ENCODE measurements around the gene NCK2. TPM values are rescaled to one million over a fixed set of nuclear protein-coding genes. Genes with fewer than 3 reads are reported as not detected.

Gene NCK2
- total RNA-seq, 1 donor from 2014 or later: 42.3 TPM

DNA sequence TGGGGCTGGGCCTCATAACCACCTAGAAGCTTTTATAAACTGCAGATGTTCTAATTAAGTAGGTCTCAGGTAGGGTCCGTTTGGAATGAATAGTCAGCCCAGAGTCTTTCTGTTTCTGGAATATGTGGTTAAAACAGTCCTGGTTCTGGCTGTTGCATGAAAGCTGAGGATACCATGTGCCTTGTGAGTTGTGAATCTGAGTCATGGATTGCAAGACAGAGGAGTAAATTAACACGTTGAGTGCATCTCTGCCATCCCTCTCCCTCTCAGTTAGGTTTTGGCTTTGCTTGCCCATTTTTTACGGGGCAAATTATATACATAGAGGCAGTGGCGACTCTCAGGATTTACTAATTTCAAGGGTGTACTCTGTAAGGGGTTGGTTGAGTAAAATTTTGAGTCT is 59.1 kb downstream of the NCK2 start:
- Histone ChIP-seq H3K27ac (ENCODE audit: low read depth, low read length) (no peak overlapping the region), H3K4me3 (ENCODE audit: low read length in 3 of 3) (no peak overlapping the region), H3K4me1 (ENCODE audit: control insufficient read depth in 3 of 3, insufficient read depth in 3 of 3, low read length in 3 of 3) (peaks cover 20 to 50% (median 32%) of the 10 kb centered on the region in 3 donors), H3K27me3 (ENCODE audit: control insufficient read depth in 3 of 3, insufficient read depth in 3 of 3, low read length in 3 of 3) (no peaks in the 10 kb centered on the region), H3K36me3 (ENCODE audit: control insufficient read depth in 3 of 3, insufficient read depth in 3 of 3, low read length in 3 of 3) (no peaks in the 10 kb centered on the region), H3K9ac (ENCODE audit: low read depth in 1 of 3, low read length in 3 of 3) (no peak overlapping the region), H3K9me3 (ENCODE audit: control insufficient read depth in 3 of 3, low read length in 3 of 3) (no peaks in the 10 kb centered on the region)

DNA sequence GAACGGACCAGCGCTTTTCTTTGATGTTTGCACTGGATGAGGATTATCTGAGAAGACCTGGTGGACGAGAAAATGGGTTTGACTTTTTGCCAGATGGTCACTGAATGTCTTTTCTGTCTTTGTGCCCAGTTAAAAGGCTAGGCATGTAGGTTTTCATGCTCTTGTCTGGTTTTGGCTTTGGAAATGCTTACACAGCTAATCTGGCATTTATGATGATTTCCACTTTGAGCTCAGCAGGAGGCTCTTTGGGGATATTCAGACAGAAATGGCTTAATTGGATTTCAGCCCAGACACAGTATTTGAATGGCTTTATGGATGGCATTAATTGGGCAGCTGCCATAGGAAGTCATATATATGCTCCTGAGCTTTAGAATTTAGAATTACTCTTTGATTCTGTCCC is 59.6 kb downstream of the NCK2 start:
- no peak overlapping the region for H3K27ac ChIP-seq (ENCODE audit: low read depth, low read length)
- H3K36me3 ChIP-seq (ENCODE audit: control insufficient read depth in 3 of 3, insufficient read depth in 3 of 3, low read length in 3 of 3): no peaks in the 10 kb centered on the region
- H3K9ac ChIP-seq (ENCODE audit: low read depth in 1 of 3, low read length in 3 of 3): no peak overlapping the region
- H3K4me3 ChIP-seq (ENCODE audit: low read length in 3 of 3): no peak overlapping the region
- H3K4me1 ChIP-seq (ENCODE audit: control insufficient read depth in 3 of 3, insufficient read depth in 3 of 3, low read length in 3 of 3): peaks cover 20 to 50% (median 32%) of the 10 kb centered on the region in 3 donors
- H3K27me3 ChIP-seq (ENCODE audit: control insufficient read depth in 3 of 3, insufficient read depth in 3 of 3, low read length in 3 of 3): no peaks in the 10 kb centered on the region
- H3K9me3 ChIP-seq (ENCODE audit: control insufficient read depth in 3 of 3, low read length in 3 of 3): no peaks in the 10 kb centered on the region

DNA sequence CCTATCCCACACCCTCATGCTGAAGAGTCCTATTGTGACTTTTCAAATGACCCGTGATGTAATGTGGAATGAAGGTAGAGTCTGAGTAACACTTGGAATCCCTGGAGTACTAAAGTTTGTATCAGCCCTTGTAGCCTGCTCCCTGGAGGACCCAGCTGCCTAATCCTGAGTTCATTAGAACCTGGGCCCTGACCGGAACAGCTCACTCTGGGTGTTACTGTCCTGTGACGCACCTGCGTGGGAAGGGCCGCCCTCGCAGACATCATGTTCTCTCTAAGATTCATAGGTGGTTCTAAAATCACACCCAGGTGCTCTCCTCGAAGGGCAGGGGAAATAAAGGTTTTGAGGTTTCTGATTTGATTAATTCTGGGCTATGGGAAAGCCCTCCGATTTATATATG is 62.3 kb downstream of the NCK2 start:
- Histone ChIP-seq H3K9ac (ENCODE audit: low read depth in 1 of 3, low read length in 3 of 3) (no peak overlapping the region), H3K9me3 (ENCODE audit: control insufficient read depth in 3 of 3, low read length in 3 of 3) (no peaks in the 10 kb centered on the region), H3K4me3 (ENCODE audit: low read length in 3 of 3) (no peak overlapping the region), H3K36me3 (ENCODE audit: control insufficient read depth in 3 of 3, insufficient read depth in 3 of 3, low read length in 3 of 3) (no peaks in the 10 kb centered on the region), H3K27me3 (ENCODE audit: control insufficient read depth in 3 of 3, insufficient read depth in 3 of 3, low read length in 3 of 3) (no peaks in the 10 kb centered on the region), H3K27ac (ENCODE audit: low read depth, low read length) (no peak overlapping the region), H3K4me1 (ENCODE audit: control insufficient read depth in 3 of 3, insufficient read depth in 3 of 3, low read length in 3 of 3) (peaks cover 21 to 38% (median 28%) of the 10 kb centered on the region in 3 donors)

DNA sequence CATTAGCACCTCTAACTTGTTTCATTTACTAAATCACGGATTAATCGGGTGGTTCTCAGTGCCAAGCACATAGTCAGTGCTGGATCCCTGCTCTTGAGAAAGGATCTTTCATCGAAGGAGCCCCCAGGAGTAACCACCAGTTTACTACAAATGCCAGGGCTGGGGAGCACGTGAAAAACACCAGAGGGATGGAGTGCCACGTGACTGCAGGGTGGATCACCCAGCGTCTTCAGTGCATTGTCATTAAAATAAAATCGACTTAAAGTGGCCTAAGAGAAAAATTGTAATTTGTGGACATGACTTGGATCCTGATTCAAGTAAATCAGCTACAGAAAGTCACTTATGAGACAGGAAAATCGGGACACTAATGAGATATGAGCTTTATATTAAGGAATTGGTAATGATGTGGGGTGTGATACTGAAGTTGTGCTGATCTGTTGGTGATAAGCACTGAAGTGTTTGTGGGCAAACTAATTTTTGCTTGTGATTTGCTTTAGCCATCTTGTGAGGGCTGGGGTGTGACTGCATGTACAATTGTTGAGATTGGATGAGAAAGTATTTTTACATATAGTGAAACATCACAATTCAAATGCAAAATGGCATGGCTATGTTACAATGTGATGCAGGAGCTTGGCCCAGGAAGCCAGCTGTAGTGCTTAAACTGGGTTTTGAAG is 63.8 kb downstream of the NCK2 start:
- H3K9ac ChIP-seq (ENCODE audit: low read depth in 1 of 3, low read length in 3 of 3): no peak overlapping the region
- no peaks in the 10 kb centered on the region for H3K27me3 ChIP-seq (ENCODE audit: control insufficient read depth in 3 of 3, insufficient read depth in 3 of 3, low read length in 3 of 3)
- no peak overlapping the region for H3K27ac ChIP-seq (ENCODE audit: low read depth, low read length)
- H3K36me3 ChIP-seq (ENCODE audit: control insufficient read depth in 3 of 3, insufficient read depth in 3 of 3, low read length in 3 of 3): no peaks in the 10 kb centered on the region
- no peak overlapping the region for H3K4me3 ChIP-seq (ENCODE audit: low read length in 3 of 3)
- H3K9me3 ChIP-seq (ENCODE audit: control insufficient read depth in 3 of 3, low read length in 3 of 3): no peaks in the 10 kb centered on the region
- H3K4me1 ChIP-seq (ENCODE audit: control insufficient read depth in 3 of 3, insufficient read depth in 3 of 3, low read length in 3 of 3): peaks cover 29 to 40% (median 33%) of the 10 kb centered on the region in 3 donors

DNA sequence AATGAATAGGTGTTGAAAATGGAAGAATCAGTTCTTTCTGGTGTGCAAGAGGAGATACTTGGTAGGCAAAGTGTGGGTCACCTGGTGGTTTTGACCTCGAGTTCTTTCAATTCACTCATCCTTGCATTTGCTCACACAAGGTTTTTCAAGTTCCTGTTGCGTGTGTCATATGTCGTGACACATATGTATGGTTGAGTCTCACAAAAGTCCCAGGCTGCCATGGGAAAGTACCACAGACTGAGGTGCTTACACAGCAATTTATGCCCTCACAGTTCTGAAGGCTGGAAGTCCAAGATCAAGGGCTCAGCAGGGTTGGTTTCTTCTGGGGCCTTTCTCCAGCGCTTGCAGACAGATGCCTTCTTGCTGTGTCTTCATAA is 64.4 kb downstream of the NCK2 start:
- Histone ChIP-seq H3K27me3 (ENCODE audit: control insufficient read depth in 3 of 3, insufficient read depth in 3 of 3, low read length in 3 of 3) (no peaks in the 10 kb centered on the region), H3K4me1 (ENCODE audit: control insufficient read depth in 3 of 3, insufficient read depth in 3 of 3, low read length in 3 of 3) (peaks cover 29 to 37% (median 29%) of the 10 kb centered on the region in 3 donors), H3K36me3 (ENCODE audit: control insufficient read depth in 3 of 3, insufficient read depth in 3 of 3, low read length in 3 of 3) (no peaks in the 10 kb centered on the region), H3K4me3 (ENCODE audit: low read length in 3 of 3) (no peak overlapping the region), H3K9ac (ENCODE audit: low read depth in 1 of 3, low read length in 3 of 3) (no peak overlapping the region), H3K9me3 (ENCODE audit: control insufficient read depth in 3 of 3, low read length in 3 of 3) (no peaks in the 10 kb centered on the region), H3K27ac (ENCODE audit: low read depth, low read length) (no peak overlapping the region)

DNA sequence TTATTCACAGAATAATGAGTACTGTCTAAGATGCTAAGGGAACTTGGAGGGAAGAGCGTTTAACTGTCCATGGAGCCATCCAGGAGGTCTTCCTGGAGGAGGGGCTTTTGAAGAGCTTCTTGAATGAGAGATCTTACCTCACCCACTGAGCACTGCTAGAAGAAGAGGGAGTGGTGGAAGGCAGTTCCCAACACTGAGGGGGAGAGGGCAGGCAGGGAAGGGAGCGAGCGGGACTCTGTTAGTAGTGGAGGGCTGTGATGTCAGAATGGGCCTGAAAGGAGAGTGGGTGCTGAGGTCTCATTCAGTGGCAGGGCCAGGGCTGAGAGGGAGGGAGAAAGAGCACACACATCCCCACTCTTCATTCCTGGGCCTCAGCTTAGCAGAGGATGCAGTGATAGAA is 65.0 kb downstream of the NCK2 start:
- Histone ChIP-seq H3K9me3 (ENCODE audit: control insufficient read depth in 3 of 3, low read length in 3 of 3) (no peaks in the 10 kb centered on the region), H3K9ac (ENCODE audit: low read depth in 1 of 3, low read length in 3 of 3) (no peak overlapping the region), H3K4me3 (ENCODE audit: low read length in 3 of 3) (no peak overlapping the region), H3K4me1 (ENCODE audit: control insufficient read depth in 3 of 3, insufficient read depth in 3 of 3, low read length in 3 of 3) (peaks cover 35 to 44% (median 36%) of the 10 kb centered on the region in 3 donors), H3K36me3 (ENCODE audit: control insufficient read depth in 3 of 3, insufficient read depth in 3 of 3, low read length in 3 of 3) (no peaks in the 10 kb centered on the region), H3K27ac (ENCODE audit: low read depth, low read length) (no peak overlapping the region), H3K27me3 (ENCODE audit: control insufficient read depth in 3 of 3, insufficient read depth in 3 of 3, low read length in 3 of 3) (no peaks in the 10 kb centered on the region)

DNA sequence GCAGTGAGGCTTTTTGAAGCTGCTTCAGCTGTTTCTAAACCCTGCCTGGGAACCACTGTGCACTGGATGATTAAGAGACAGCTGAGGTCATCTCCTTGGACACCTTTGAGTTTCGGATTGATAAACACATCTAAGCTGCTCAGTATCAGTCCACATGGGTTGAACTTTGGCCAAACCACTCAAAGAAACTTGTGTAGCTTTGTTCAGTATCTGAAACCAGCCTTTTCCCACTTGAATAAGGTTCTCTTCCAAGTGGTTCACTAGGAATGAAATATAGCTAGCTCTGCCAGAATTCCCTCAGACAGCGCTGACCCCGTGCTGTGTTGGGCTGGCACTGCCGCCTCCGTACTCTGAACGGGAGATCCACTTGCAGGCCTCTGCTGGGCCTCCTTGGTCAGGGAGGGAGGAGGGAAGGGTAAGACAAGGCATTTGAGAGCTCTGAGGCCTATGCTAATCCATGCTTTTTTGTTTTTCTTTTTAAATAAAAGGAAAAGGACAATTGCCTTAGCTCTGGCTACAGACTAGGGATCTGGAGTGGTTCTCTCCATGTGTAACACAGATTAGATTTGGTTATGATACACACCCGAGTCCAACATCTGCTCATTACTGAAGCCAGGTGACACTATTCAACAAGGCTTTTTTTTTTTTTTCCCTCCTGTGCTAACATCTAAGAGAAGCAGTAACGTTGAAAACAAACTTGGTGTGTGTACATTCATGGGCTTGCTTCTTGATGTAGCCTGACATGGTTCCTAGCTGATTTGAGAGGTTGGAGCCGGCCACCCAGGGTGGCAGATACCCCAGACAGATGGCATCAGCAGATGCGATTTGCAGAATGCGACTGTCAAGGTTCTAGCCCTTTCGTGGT is 67.7 kb downstream of the NCK2 start:
- peaks cover 33 to 42% (median 38%) of the 10 kb centered on the region in 3 donors for H3K4me1 ChIP-seq (ENCODE audit: control insufficient read depth in 3 of 3, insufficient read depth in 3 of 3, low read length in 3 of 3)
- no peak overlapping the region for H3K27ac ChIP-seq (ENCODE audit: low read depth, low read length)

DNA sequence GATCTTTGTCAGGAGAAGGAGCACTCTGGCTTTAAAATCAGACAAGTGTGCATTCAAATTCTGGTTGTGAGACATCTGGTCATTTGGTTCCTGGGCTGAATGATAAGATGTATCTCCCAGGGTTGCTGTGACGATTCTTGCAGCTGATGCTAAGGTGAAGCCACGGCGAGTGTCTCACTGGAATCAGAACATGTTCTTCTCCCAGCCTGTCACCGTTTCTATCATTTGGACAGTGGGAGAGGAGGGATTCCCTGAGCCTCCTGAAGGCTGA is 68.3 kb downstream of the NCK2 start:
- H3K4me3 ChIP-seq (ENCODE audit: low read length in 3 of 3): no peak overlapping the region
- H3K27ac ChIP-seq (ENCODE audit: low read depth, low read length): no peak overlapping the region
- H3K9ac ChIP-seq (ENCODE audit: low read depth in 1 of 3, low read length in 3 of 3): no peak overlapping the region
- H3K27me3 ChIP-seq (ENCODE audit: control insufficient read depth in 3 of 3, insufficient read depth in 3 of 3, low read length in 3 of 3): no peaks in the 10 kb centered on the region
- peaks cover 3 to 7% (median 6%) of the 10 kb centered on the region in 3 donors for H3K36me3 ChIP-seq (ENCODE audit: control insufficient read depth in 3 of 3, insufficient read depth in 3 of 3, low read length in 3 of 3)
- no peaks in the 10 kb centered on the region for H3K9me3 ChIP-seq (ENCODE audit: control insufficient read depth in 3 of 3, low read length in 3 of 3)
- H3K4me1 ChIP-seq (ENCODE audit: control insufficient read depth in 3 of 3, insufficient read depth in 3 of 3, low read length in 3 of 3): peaks cover 33 to 42% (median 38%) of the 10 kb centered on the region in 3 donors

More for the DNA sequence above, 67.7 kb downstream of the NCK2 start:
- Histone ChIP-seq H3K9ac (ENCODE audit: low read depth in 1 of 3, low read length in 3 of 3) (peak overlapping the region in 2 of 3 donors; percentile 26 to 51), H3K9me3 (ENCODE audit: control insufficient read depth in 3 of 3, low read length in 3 of 3) (no peaks in the 10 kb centered on the region), H3K36me3 (ENCODE audit: control insufficient read depth in 3 of 3, insufficient read depth in 3 of 3, low read length in 3 of 3) (peaks cover 3 to 7% (median 6%) of the 10 kb centered on the region in 3 donors), H3K27me3 (ENCODE audit: control insufficient read depth in 3 of 3, insufficient read depth in 3 of 3, low read length in 3 of 3) (no peaks in the 10 kb centered on the region), H3K4me3 (ENCODE audit: low read length in 3 of 3) (peak overlapping the region in 1 of 3 donors; percentile 26)

DNA sequence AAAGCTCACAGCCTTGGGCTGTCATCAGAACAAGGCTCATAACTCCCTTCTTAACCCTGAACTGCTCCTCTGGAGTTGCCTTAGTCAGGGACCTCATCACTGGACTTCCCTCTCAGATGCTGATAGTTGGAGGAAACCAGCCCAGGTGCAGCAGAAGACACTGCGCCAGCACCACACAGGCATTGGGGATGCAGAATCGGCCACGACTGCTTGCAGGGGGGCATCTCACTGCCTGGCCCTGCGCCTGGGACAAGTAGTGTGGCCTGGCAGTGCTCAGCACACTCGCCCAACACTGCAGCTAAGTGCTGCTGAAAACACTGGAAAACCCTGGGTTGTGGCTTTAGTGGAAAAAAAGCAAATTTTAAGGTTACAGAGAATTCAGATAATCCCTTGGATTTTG is 68.7 kb downstream of the NCK2 start:
- Histone ChIP-seq H3K4me3 (ENCODE audit: low read length in 3 of 3) (no peak overlapping the region), H3K4me1 (ENCODE audit: control insufficient read depth in 3 of 3, insufficient read depth in 3 of 3, low read length in 3 of 3) (peaks cover 33 to 42% (median 38%) of the 10 kb centered on the region in 3 donors), H3K27ac (ENCODE audit: low read depth, low read length) (no peak overlapping the region), H3K9ac (ENCODE audit: low read depth in 1 of 3, low read length in 3 of 3) (no peak overlapping the region), H3K36me3 (ENCODE audit: control insufficient read depth in 3 of 3, insufficient read depth in 3 of 3, low read length in 3 of 3) (peaks cover 3 to 7% (median 6%) of the 10 kb centered on the region in 3 donors), H3K9me3 (ENCODE audit: control insufficient read depth in 3 of 3, low read length in 3 of 3) (no peaks in the 10 kb centered on the region), H3K27me3 (ENCODE audit: control insufficient read depth in 3 of 3, insufficient read depth in 3 of 3, low read length in 3 of 3) (no peaks in the 10 kb centered on the region)

DNA sequence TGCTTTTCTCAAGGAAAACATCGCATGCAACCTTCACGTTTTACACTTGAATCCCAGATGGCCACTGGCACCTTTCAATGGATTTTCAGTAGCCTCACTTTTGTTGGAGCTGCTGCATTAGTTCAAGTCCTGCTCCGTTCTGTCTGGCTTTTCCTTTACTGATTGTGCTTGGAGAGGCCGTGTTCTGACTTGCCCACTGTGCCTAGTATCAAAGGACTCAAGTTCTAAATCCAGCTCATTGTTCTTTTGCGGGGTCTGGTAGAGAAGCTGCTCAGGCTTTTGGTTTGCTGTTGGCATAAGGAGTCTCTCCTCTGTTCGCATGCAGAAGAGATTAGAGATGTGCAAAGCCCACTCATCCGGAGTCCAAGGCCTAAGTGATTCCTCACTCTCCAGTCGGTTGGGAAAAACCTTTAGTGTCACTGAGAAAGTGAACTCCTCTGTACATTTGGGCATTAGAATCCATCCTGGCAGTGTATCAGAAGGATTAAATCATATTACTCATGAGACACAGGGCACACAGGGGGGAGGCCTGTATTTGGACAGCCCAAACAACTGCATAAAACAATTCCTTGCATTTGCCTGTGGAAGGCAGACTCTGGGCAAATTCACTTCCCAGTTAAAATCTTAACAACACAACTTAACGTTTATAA is 69.7 kb downstream of the NCK2 start:
- Histone ChIP-seq H3K9me3 (ENCODE audit: control insufficient read depth in 3 of 3, low read length in 3 of 3) (no peaks in the 10 kb centered on the region), H3K9ac (ENCODE audit: low read depth in 1 of 3, low read length in 3 of 3) (no peak overlapping the region), H3K27me3 (ENCODE audit: control insufficient read depth in 3 of 3, insufficient read depth in 3 of 3, low read length in 3 of 3) (no peaks in the 10 kb centered on the region), H3K36me3 (ENCODE audit: control insufficient read depth in 3 of 3, insufficient read depth in 3 of 3, low read length in 3 of 3) (peaks cover 3 to 7% (median 6%) of the 10 kb centered on the region in 3 donors), H3K4me3 (ENCODE audit: low read length in 3 of 3) (no peak overlapping the region), H3K4me1 (ENCODE audit: control insufficient read depth in 3 of 3, insufficient read depth in 3 of 3, low read length in 3 of 3) (peaks cover 33 to 38% (median 38%) of the 10 kb centered on the region in 3 donors), H3K27ac (ENCODE audit: low read depth, low read length) (no peak overlapping the region)
